ENCODE measurements around the gene RAB5A. TPM values are rescaled to one million over a fixed set of nuclear protein-coding genes. Genes with fewer than 3 reads are reported as not detected.

RAB5A gene
- total RNA-seq, 1 experiment from 2014 or later, result 97.1 TPM

- TF ChIP-seq ZNF425 (CRISPR knock-in tag; conservative IDR thresholded peaks at IDR 0.05), result no peak
- no peak for TF ChIP-seq FOXP1 (CRISPR knock-in tag; IDR thresholded peaks at IDR 0.05; ENCODE audit: borderline replicate concordance)
- TF ChIP-seq NR3C1 (CRISPR knock-in tag; conservative IDR thresholded peaks at IDR 0.05; ENCODE audit: low read depth), result no peak
- TF ChIP-seq USF2 (CRISPR knock-in tag; IDR thresholded peaks at IDR 0.05), result no peak
- no peak for TF ChIP-seq MLX (CRISPR knock-in tag; IDR thresholded peaks at IDR 0.05)
- TF ChIP-seq E2F1 (CRISPR knock-in tag; IDR thresholded peaks at IDR 0.05), result no peak
- no peak for TF ChIP-seq SOX15 (CRISPR knock-in tag; IDR thresholded peaks at IDR 0.05)
- no peak for TF ChIP-seq ZNF232 (CRISPR knock-in tag; IDR thresholded peaks at IDR 0.05)
- no peak for TF ChIP-seq ZMAT4 (CRISPR knock-in tag; IDR thresholded peaks at IDR 0.05)
Observed at GRCh38 chr3:19920401-19921080, 26.4 kb upstream of the RAB5A start (continued).

- no peak overlapping the region for H3K4me3 Mint-ChIP-seq
- H3K36me3 Mint-ChIP-seq, result no peaks in the 10 kb centered on the region
- ChIA-PET CTCF (no interaction called here), POLR2A (no interaction called here)
- DNase-seq (ENCODE audit: low spot score) (no peak), ATAC-seq (no peak)
- H3K4me1 Mint-ChIP-seq, result peaks cover 17% of the 10 kb centered on the region
- H3K27ac Mint-ChIP-seq, result no peak overlapping the region
- no peaks in the 10 kb centered on the region; the same call in 1 of the 2 replicates for H3K27me3 Mint-ChIP-seq (ENCODE audit: low read depth)
- no peaks in the 10 kb centered on the region for H3K9me3 Mint-ChIP-seq
- TF ChIP-seq ZNF425 (CRISPR knock-in tag; conservative IDR thresholded peaks at IDR 0.05), result no peak
- TF ChIP-seq FOXJ3 (CRISPR knock-in tag; IDR thresholded peaks at IDR 0.05; ENCODE audit: borderline replicate concordance), result no peak
- no peak for TF ChIP-seq FOXP4 (CRISPR knock-in tag; IDR thresholded peaks at IDR 0.05)
- no peak for TF ChIP-seq SOX15 (CRISPR knock-in tag; IDR thresholded peaks at IDR 0.05)
- no peak for TF ChIP-seq ATF3 (CRISPR knock-in tag; conservative IDR thresholded peaks at IDR 0.05)
- TF ChIP-seq JAZF1 (CRISPR knock-in tag; IDR thresholded peaks at IDR 0.05), result no peak
- no peak for TF ChIP-seq NR1H2 (CRISPR knock-in tag; IDR thresholded peaks at IDR 0.05)
- TF ChIP-seq EMX1 (CRISPR knock-in tag; IDR thresholded peaks at IDR 0.05), result no peak
- TF ChIP-seq SMAD3 (CRISPR knock-in tag; IDR thresholded peaks at IDR 0.05; ENCODE audit: borderline replicate concordance), result no peak
- no peak for TF ChIP-seq HMGA2 (CRISPR knock-in tag; IDR thresholded peaks at IDR 0.05)
- no peak for TF ChIP-seq ZBTB43 (CRISPR knock-in tag; IDR thresholded peaks at IDR 0.05)
- TF ChIP-seq TCF7 (CRISPR knock-in tag; IDR thresholded peaks at IDR 0.05; ENCODE audit: low read depth), result no peak
- no peak for TF ChIP-seq E2F4 (CRISPR knock-in tag; IDR thresholded peaks at IDR 0.05; ENCODE audit: borderline replicate concordance, low read depth)
- TF ChIP-seq TEAD1 (CRISPR knock-in tag; IDR thresholded peaks at IDR 0.05), result no peak
- no peak for TF ChIP-seq MAX (CRISPR knock-in tag; IDR thresholded peaks at IDR 0.05)
Observed at GRCh38 chr3:19931180-19931692, 15.7 kb upstream of the RAB5A start.
